NOMO-1 (cell line): Measurements from ENCODE around the gene MPP3.

Source experiments
- DNase-seq, 2 experiments: peaks; one replicate each; lab custom pipeline; 2025; ENCODE audit not compliant: unreplicated experiment in 2 of 2; lab: John Stamatoyannopoulos, UW

The MPP3 gene

GRCh38 chr17:43834106-43834505 lies 1.2 kb upstream of the MPP3 start:
- DNase-seq: no peak

GRCh38 chr17:43832168-43832975 lies 574 bp downstream of the MPP3 start:
- DNase-seq: peak; percentile 15 to 17

DNA sequence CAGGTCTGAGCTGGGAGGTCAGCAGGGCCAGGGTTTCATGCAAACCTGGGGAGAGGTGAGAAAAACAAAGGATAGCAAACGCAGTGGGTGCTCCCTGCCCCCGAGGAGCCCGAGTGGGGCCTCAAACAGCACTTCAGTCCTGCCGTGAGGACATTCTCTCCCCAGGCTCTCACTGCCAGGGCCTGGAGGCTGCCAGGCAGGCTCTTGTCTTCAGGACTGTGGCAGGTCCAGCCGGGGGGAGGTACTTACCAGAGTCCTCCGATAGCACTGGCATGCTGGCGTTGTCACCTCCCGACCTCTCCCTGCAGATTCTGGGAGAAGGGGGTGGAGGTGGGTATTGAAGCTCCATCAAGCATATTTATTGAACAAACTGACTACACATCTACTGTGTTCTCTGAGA lies 1.3 kb downstream of the MPP3 start:
- no peak for DNase-seq

DNA sequence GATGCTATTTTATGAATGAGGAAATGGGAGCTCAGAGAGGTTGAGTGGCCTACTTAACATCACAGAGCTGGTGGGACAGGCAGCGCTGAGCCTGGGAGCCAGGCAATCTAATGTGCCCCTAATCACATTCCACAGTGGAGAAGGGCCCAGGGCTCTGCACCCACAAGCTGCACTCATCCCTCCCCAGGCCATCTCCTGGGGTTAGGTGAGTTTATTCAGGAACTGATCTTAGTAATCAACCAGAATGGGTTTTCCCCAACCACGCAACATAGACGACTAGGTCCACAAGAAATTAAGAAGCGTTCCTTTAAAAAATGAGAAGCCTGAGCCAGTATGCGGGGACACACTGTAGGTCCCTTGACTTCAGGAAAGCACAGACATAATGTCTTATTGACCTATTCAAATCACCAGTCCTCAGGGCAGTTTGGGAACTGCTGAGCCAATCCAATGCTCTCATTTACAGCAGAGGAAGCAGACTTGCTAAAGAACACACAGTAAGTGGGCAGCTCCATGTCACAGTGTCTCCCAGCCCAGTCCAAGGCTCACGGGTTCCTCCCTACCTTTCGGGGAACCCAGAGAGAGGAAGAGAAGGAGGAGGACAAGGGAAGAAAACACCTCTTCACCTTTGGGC lies 2.3 kb downstream of the MPP3 start:
- DNase-seq: no peak

- no peak for DNase-seq
Measured at GRCh38 chr17:43829738-43830137, 3.2 kb downstream of the MPP3 start.

- DNase-seq: no peak
Measured at GRCh38 chr17:43827596-43827995, 5.3 kb downstream of the MPP3 start.

- DNase-seq: no peak
Measured at GRCh38 chr17:43826206-43826605, 6.7 kb downstream of the MPP3 start.

GRCh38 chr17:43825567-43825966 lies 7.4 kb downstream of the MPP3 start:
- DNase-seq: no peak

DNA sequence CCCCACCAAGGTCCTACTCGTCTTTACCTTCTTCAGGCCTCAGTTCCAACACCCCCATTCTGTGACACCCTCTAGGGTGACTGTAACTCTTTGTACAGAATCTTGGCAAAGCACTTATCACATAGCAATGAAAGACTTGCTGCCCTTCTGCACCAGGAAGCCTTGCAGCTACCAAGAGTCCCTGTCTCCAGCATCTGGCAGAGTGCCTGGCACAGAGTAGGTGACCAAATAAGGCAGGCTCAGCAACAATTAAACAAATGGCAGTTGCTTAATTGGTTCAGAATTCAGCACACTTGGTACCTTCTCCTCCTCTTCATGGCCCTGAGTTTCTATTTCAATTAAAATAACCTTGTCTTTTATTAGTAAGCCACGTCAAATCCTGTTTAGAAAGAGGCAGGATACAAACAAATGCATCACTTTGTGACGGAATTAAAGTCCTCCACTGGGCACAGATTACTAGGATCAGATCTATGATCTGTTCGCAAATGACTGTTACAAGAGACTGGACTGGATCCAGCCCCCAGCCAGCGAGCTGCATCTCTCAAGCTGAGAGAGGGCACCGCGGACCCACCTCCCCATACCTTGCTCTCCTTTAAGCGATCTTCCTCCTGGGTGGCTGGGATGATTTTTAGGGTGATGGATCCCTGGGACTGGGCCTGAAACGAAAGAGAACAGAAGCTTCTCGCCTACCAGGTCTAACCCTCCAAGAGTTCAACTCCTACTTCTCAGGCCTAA lies 9.4 kb downstream of the MPP3 start:
- DNase-seq: no peak

DNA sequence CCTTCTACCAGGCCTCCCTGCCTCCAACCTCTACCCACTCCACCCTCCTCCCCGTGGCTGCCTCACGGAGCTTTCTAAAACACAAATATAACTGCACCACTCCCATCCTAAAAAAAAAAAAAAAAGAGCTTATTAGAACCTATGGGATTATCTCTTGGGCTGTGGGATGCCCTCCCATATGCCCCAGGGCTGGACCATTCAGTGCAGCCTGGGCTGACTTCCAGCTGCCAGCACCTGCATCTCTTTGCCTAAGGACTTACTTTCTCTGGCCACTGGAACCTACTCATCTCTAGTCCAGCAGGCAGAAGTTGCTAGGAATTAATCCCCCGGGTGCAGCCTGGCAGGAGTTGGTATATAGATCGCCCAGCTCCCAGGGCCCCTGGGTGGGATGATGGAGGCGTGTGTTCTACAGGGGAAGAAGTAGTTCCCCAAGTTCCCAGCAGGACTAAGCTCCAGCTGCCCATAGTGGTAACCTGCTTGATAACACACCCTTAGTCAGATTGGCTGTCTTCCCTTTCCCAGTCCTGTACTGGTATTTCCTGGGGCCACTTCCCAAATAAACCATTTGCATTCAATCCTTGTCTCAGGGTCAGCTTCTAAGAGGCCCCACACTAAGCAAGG lies 10.3 kb downstream of the MPP3 start:
- DNase-seq: no peak

- no peak for DNase-seq
Measured at GRCh38 chr17:43820759-43821158, 12.2 kb downstream of the MPP3 start.

GRCh38 chr17:43818966-43819365 lies 14.0 kb downstream of the MPP3 start:
- DNase-seq: no peak

DNA sequence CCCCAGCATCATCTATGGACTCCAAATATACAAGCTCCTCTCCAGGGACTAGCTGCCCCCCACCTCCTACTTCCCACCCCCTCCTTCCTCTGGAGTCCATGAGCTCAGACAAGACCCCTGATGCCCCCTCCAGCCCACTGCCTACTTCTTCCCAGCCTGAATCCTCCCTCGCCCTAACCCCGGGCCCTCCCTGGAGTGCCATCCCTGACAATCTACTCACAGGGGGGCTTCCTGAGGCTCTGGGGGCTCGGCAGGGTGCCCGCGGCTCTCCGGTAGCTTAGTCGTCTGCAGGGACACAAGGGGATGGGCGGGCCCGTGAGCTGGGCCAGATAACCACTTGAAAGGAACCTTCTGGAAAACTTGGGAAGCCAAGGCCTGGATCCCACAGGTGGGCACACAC lies 15.1 kb downstream of the MPP3 start:
- no peak for DNase-seq

- DNase-seq: no peak
Measured at GRCh38 chr17:43816336-43817320, 16.3 kb downstream of the MPP3 start.

DNA sequence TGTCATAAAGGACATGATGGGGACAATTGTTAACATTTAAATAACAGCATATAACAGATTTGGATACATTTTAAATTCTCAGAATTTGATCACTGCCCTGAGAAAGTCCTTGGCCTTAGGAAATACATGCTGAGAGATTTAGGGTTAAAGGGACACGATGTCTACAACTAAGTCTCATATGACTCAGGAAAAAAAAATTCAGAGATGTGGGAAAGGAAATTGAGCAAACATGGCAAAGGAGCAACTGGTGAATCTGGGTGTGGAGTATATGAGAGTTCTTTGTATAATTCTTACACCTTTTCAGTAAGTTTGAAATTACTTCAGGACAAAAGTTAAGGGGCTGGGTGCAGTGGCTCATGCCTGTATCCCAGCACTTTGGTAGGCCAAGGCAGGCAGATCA lies 18.2 kb downstream of the MPP3 start:
- no peak for DNase-seq

DNA sequence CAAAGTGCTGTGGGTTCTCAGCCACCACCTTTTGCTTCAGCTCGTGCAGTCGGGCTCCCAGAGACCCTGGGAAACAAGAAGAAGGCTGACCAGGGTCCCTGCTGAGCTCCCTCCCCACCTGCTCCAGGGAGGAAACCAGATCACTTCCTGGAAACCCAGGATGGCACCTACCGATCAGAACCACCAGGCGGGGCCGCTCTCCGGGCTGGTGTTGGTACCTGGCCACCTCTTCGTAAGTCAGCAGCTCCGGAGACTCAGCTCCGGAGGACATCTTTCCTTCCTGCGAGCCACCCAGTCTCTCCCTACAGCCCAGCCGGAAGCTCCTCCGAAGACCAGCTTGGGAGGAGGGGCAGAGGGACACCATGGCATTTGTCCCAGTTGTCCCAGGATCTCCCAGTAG lies 18.9 kb downstream of the MPP3 start:
- DNase-seq: no peak

- no peak for DNase-seq
Measured at GRCh38 chr17:43813386-43813785, 19.6 kb downstream of the MPP3 start.

DNA sequence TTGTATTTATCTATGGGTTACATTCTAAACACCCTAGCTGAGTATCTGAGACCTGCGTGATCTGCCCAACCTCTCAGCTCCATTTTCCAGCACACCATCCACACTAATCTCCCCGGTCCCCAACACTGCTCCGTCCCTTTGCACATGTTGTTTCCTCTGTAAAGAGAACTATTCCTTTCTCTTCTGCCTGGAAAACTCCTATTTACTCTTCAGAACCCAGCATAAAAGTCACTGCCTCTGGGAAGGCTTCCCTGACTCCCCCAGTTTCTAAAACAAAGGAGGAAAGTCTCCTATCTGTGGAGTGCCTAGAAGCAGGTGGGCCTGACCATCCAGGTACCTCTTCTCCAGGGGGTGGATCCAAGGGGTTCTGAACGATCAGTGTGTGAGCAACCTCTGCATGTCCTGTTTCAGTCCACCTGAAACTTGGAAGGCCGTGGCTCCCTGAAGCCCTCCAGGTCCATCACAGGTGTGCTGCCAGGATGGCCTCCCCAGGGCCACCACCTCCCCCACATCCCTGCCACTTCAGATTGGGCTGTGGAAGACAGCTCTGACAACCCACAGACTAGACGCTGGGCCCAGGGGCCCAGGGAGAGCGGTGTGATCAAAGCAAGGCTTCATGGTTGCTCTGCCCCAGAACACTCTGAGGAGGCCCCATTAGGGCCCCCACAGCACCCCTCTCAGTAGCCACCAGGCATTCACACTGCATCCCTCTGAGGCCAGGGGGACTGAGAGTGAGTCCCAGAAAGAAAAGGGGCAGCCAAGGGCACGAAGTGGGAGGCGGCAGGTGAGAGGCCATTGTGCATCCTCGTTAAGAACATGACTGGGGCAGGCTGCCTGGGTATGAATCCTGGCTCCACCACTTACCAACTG lies 20.3 kb downstream of the MPP3 start:
- DNase-seq: no peak

GRCh38 chr17:43810823-43811222 lies 22.1 kb downstream of the MPP3 start:
- DNase-seq: no peak
